ENCODE data around the gene ELOB. TPM values are rescaled to one million over a fixed set of nuclear protein-coding genes. Genes with fewer than 3 reads are reported as not detected.

Gene ELOB
- total RNA-seq, 1 donor from 2014 or later: 183 TPM

- no peak for DNase-seq
- Mint-ChIP-seq H3K9me3 (ENCODE audit: unreplicated experiment) (peaks cover 10% of the 10 kb centered on the region), H3K4me3 (ENCODE audit: unreplicated experiment) (no peak overlapping the region), H3K4me1 (ENCODE audit: low read depth, unreplicated experiment) (no peaks in the 10 kb centered on the region), H3K27ac (ENCODE audit: unreplicated experiment) (no peak overlapping the region), H3K27me3 (ENCODE audit: unreplicated experiment) (peaks cover 5% of the 10 kb centered on the region), H3K36me3 (ENCODE audit: unreplicated experiment) (peaks cover 6% of the 10 kb centered on the region)
- TF ChIP-seq, protein P1, sequence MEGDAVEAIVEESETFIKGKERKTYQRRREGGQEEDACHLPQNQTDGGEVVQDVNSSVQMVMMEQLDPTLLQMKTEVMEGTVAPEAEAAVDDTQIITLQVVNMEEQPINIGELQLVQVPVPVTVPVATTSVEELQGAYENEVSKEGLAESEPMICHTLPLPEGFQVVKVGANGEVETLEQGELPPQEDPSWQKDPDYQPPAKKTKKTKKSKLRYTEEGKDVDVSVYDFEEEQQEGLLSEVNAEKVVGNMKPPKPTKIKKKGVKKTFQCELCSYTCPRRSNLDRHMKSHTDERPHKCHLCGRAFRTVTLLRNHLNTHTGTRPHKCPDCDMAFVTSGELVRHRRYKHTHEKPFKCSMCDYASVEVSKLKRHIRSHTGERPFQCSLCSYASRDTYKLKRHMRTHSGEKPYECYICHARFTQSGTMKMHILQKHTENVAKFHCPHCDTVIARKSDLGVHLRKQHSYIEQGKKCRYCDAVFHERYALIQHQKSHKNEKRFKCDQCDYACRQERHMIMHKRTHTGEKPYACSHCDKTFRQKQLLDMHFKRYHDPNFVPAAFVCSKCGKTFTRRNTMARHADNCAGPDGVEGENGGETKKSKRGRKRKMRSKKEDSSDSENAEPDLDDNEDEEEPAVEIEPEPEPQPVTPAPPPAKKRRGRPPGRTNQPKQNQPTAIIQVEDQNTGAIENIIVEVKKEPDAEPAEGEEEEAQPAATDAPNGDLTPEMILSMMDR (IDR thresholded peaks at IDR 0.05; ENCODE audit: partially characterized antibody, unreplicated experiment): no peak
Measured at GRCh38 chr16:2811703-2812471, 34.8 kb upstream of the ELOB start.

GRCh38 chr16:2810651-2811050 lies 33.6 kb upstream of the ELOB start:
- no peak for DNase-seq
- Mint-ChIP-seq H3K27me3 (ENCODE audit: unreplicated experiment) (peaks cover 5% of the 10 kb centered on the region), H3K36me3 (ENCODE audit: unreplicated experiment) (peaks cover 6% of the 10 kb centered on the region), H3K4me3 (ENCODE audit: unreplicated experiment) (no peak overlapping the region), H3K9me3 (ENCODE audit: unreplicated experiment) (peaks cover 10% of the 10 kb centered on the region), H3K27ac (ENCODE audit: unreplicated experiment) (no peak overlapping the region), H3K4me1 (ENCODE audit: low read depth, unreplicated experiment) (no peaks in the 10 kb centered on the region)
- TF ChIP-seq, protein P1 (IDR thresholded peaks at IDR 0.05; ENCODE audit: partially characterized antibody, unreplicated experiment): no peak

- H3K27ac Mint-ChIP-seq (ENCODE audit: unreplicated experiment): no peak overlapping the region
- H3K9me3 Mint-ChIP-seq (ENCODE audit: unreplicated experiment): peaks cover 11% of the 10 kb centered on the region
- TF ChIP-seq, protein P1 (IDR thresholded peaks at IDR 0.05; ENCODE audit: partially characterized antibody, unreplicated experiment): no peak
- no peak overlapping the region for H3K4me3 Mint-ChIP-seq (ENCODE audit: unreplicated experiment)
- DNase-seq: no peak
- H3K4me1 Mint-ChIP-seq (ENCODE audit: low read depth, unreplicated experiment): no peaks in the 10 kb centered on the region
- H3K36me3 Mint-ChIP-seq (ENCODE audit: unreplicated experiment): peaks cover 12% of the 10 kb centered on the region
- peaks cover 5% of the 10 kb centered on the region for H3K27me3 Mint-ChIP-seq (ENCODE audit: unreplicated experiment)
Measured at GRCh38 chr16:2809149-2809760, 32.2 kb upstream of the ELOB start.

DNA sequence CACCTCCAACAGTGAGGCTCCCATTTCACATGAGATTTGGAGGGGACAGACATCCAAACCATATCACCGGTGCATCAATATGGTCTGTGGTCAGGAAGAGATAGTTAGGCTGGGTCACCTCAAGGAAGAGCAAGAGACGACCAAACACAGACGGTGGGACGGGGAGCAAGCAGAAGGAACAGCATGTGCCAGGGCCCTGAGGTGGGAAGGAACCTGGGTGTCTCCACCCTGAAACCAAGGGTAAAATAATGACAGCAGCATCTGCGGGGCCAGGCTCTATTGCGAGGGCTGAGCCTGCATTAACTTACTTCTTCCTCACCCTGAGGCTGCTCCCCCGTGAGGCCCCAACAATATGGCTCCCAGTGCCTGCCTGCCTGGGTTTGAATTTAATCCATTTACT lies 31.1 kb upstream of the ELOB start:
- Mint-ChIP-seq H3K27me3 (ENCODE audit: unreplicated experiment) (peaks cover 6% of the 10 kb centered on the region), H3K9me3 (ENCODE audit: unreplicated experiment) (peaks cover 11% of the 10 kb centered on the region), H3K4me1 (ENCODE audit: low read depth, unreplicated experiment) (no peaks in the 10 kb centered on the region), H3K36me3 (ENCODE audit: unreplicated experiment) (peaks cover 14% of the 10 kb centered on the region), H3K27ac (ENCODE audit: unreplicated experiment) (no peak overlapping the region), H3K4me3 (ENCODE audit: unreplicated experiment) (no peak overlapping the region)
- DNase-seq: no peak
- TF ChIP-seq, protein P1 (IDR thresholded peaks at IDR 0.05; ENCODE audit: partially characterized antibody, unreplicated experiment): no peak

DNA sequence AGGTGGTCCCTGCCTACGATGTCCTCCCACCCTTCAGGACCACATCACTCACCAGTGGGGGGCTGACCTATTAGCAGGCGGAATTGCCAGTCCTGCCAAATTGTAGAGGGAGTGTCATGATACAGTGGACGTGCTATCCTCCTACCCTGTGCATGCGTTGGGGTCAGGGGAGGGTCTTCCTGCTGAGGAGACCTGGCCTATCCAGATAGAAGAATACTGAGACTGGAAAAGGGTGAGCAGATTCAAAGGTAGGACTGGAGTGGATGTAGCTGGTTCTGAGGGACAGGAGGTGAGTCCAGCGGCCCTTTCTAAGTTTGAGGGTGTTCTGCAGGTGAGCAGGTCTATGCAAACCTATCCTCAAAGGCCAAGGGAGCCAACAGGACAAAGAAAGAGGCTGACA lies 29.2 kb upstream of the ELOB start:
- Mint-ChIP-seq H3K27ac (ENCODE audit: unreplicated experiment) (no peak overlapping the region), H3K36me3 (ENCODE audit: unreplicated experiment) (peaks cover 17% of the 10 kb centered on the region), H3K27me3 (ENCODE audit: unreplicated experiment) (peaks cover 3% of the 10 kb centered on the region), H3K9me3 (ENCODE audit: unreplicated experiment) (peaks cover 13% of the 10 kb centered on the region), H3K4me1 (ENCODE audit: low read depth, unreplicated experiment) (no peaks in the 10 kb centered on the region), H3K4me3 (ENCODE audit: unreplicated experiment) (no peak overlapping the region)
- DNase-seq: no peak
- TF ChIP-seq, protein P1 (IDR thresholded peaks at IDR 0.05; ENCODE audit: partially characterized antibody, unreplicated experiment): no peak
